Thyroid gland (tissue), 4 donors: ENCODE results near the gene RPL18A.

Source experiments
- POLR2A ChIP-seq, 2 donors: fragments of 450-650 bp; IDR thresholded peaks; one replicate each; pipeline ENCODE4 v1.6.1; 2017; ENCODE audit warnings: antibody characterized with exemption in 2 of 2, mild to moderate bottlenecking in 2 of 2, moderate library complexity in 1 of 2
- TF ChIP-seq, protein P1 (sequence below), 6 experiments: fragments of 200-600 bp in 3 of 6; fragments of 450-650 bp in 3 of 6; sonication (generic) in 3 of 6; IDR thresholded peaks; one replicate each; pipeline ENCODE4 v1.5.1; 2016 to 2019; ENCODE audit warnings: antibody characterized with exemption in 6 of 6, mild to moderate bottlenecking in 2 of 6, inconsistent platforms in 1 of 6, moderate library complexity in 1 of 6

DNA sequence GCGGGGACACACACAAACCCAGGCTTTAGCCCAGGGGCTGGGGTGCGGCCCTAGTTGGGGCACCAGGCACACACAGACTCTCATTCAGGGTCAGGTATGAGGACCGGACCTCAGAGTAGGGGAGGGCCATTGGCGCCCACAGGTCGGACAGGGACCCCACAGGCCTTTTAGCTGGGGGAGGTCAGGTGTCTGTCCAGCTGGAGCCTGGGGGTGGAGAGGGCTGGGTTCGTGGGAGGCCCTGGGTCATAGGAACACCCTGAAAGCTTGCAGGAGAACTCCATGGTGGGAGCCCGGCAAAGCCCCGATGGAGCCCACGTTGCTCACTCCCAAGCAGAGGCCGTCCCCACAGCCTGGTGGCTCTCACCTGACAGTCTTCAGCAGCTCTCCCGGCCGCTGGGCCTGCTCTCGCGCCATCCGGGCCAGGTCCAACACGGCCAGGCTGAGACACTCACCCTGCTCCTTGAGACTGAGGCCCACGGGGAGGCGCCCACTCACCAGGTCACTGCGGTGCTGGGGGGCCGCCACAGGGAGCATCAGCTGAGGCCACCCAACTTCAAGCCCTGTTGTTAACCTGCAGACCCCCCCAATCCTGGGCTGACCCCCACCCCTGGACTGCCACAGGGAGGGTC, 16.9 kb upstream of the RPL18A start:
- TF ChIP-seq, protein P1, sequence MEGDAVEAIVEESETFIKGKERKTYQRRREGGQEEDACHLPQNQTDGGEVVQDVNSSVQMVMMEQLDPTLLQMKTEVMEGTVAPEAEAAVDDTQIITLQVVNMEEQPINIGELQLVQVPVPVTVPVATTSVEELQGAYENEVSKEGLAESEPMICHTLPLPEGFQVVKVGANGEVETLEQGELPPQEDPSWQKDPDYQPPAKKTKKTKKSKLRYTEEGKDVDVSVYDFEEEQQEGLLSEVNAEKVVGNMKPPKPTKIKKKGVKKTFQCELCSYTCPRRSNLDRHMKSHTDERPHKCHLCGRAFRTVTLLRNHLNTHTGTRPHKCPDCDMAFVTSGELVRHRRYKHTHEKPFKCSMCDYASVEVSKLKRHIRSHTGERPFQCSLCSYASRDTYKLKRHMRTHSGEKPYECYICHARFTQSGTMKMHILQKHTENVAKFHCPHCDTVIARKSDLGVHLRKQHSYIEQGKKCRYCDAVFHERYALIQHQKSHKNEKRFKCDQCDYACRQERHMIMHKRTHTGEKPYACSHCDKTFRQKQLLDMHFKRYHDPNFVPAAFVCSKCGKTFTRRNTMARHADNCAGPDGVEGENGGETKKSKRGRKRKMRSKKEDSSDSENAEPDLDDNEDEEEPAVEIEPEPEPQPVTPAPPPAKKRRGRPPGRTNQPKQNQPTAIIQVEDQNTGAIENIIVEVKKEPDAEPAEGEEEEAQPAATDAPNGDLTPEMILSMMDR (IDR thresholded peaks at IDR 0.05), result no peak
- TF ChIP-seq POLR2A (IDR thresholded peaks at IDR 0.05), result no peak
